Astrocyte (in vitro differentiated cells and primary cell): ENCODE data around the gene ATP8B1.

Source experiments
- EZH2 ChIP-seq: IDR thresholded peaks from 2 replicates; pipeline ENCODE4 v1.6.1; 2012; ENCODE audit warnings: mild to moderate bottlenecking, low read length, inconsistent platforms; ENCODE audit not compliant: insufficient read depth
- TF ChIP-seq, protein P1 (sequence below): IDR thresholded peaks from 2 replicates; pipeline ENCODE4 v1.5.1; 2011; ENCODE audit warnings: low read depth, mild to moderate bottlenecking, inconsistent platforms, low read length, moderate library complexity; ENCODE audit not compliant: insufficient read depth

DNA sequence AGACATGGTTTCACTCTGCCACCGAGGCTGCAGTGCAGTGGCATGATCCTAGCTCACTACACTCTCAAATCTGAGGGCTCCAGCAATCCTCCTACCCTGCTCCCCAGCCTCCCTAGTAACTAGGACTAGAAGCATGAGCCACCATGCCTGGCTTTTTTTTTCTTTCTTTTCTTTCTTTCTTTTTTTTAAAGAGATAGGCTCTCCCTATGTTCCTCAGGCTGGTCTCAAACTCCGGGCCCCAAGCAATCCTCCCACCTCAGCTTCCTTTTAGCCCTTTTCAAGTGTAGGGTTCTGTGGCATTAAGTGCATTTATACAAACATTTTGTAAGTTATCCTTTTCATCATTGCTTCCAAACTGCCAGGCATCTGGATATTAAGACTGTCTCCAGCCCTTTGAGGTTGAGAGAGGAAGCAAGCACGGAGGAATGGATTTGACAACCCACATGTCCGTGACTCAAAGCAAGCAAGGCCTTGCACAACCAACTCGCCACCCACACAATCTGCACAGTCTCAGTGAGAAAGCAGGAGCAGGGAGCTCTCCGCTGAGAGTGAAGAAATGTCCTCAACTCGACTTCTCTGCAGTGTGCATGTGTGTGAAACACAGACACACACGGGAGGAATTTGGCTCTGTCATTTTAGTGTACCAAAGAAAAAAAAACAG is 65.6 kb downstream of the ATP8B1 start:
- TF ChIP-seq, protein P1, sequence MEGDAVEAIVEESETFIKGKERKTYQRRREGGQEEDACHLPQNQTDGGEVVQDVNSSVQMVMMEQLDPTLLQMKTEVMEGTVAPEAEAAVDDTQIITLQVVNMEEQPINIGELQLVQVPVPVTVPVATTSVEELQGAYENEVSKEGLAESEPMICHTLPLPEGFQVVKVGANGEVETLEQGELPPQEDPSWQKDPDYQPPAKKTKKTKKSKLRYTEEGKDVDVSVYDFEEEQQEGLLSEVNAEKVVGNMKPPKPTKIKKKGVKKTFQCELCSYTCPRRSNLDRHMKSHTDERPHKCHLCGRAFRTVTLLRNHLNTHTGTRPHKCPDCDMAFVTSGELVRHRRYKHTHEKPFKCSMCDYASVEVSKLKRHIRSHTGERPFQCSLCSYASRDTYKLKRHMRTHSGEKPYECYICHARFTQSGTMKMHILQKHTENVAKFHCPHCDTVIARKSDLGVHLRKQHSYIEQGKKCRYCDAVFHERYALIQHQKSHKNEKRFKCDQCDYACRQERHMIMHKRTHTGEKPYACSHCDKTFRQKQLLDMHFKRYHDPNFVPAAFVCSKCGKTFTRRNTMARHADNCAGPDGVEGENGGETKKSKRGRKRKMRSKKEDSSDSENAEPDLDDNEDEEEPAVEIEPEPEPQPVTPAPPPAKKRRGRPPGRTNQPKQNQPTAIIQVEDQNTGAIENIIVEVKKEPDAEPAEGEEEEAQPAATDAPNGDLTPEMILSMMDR: no peak
- TF ChIP-seq EZH2: no peak
